ENCODE data around the gene SLC25A25. TPM values are rescaled to one million over a fixed set of nuclear protein-coding genes. Genes with fewer than 3 reads are reported as not detected.

The SLC25A25 gene
- total and polyA plus RNA-seq, 10 of the 15 experiments (the other 5 are each of a cell fraction or from before 2014, with no cell fraction given): 0.04 to 17.1 (median 12.4) TPM; not detected in 1

- no peak for FAIRE-seq
- RAD21 ChIA-PET (ENCODE audit: unreplicated experiment): no interaction called here
Observed at GRCh38 chr9:128153060-128153946, 85.3 kb downstream of the SLC25A25 start.

More at GRCh38 chr9:128153060-128153946, 85.3 kb downstream of the SLC25A25 start:
- ChIA-PET POLR2A (no interaction called here), CTCF (no interaction called here), SMC1A (ENCODE audit: uncharacterized antibody, unreplicated experiment) (no interaction called here)
- ATAC-seq (no peak), DNase-seq (ENCODE audit: low read depth, low spot score) (no peak)
- BruUV-seq (replicated peaks): no TSS peak
- in situ Hi-C loops (cut with MboI) (no loop called here), intact Hi-C loops (cut with micrococcal nuclease; ENCODE audit: unreplicated experiment) (no loop called here)
- Histone ChIP-seq H3K9ac (ENCODE audit: control insufficient read depth, insufficient read depth, low read length) (no peak overlapping the region), H3K27ac (ENCODE audit: control insufficient read depth, insufficient read depth) (no peak overlapping the region), H4K20me1 (ENCODE audit: control insufficient read depth, insufficient read depth) (no peaks in the 10 kb centered on the region; the same call in 1 of the 2 replicates), H3K4me2 (ENCODE audit: control insufficient read depth, insufficient read depth) (no peak overlapping the region), H3K4me1 (ENCODE audit: control insufficient read depth, insufficient read depth, low read length) (no peaks in the 10 kb centered on the region), H3K4me3 (no peak overlapping the region), H3K9me3 (replicated peaks; ENCODE audit: control insufficient read depth, insufficient read depth, low read length) (no peaks in the 10 kb centered on the region), H3K36me3 (ENCODE audit: control insufficient read depth in 2 of 2, insufficient read depth in 2 of 2, low read length in 1 of 2) (no peaks in the 10 kb centered on the region), H2AFZ (ENCODE audit: control insufficient read depth, low read depth, low read length) (no peak overlapping the region), H3K79me2 (ENCODE audit: control insufficient read depth, insufficient read depth, low read length) (no peaks in the 10 kb centered on the region), H3K27me3 (replicated peaks in 1 of 2; ENCODE audit: control insufficient read depth in 2 of 2, insufficient read depth in 2 of 2, low read length in 1 of 2) (peaks cover 0 to 1% of the 10 kb centered on the region in 2 experiments; a peak in 2 of 4 replicates)
- TF ChIP-seq FOXM1 (IDR thresholded peaks at IDR 0.05; ENCODE audit: low read depth, low read length) (no peak), NFXL1 (IDR thresholded peaks at IDR 0.05; ENCODE audit: borderline replicate concordance) (no peak), RB1 (IDR thresholded peaks at IDR 0.05; ENCODE audit: borderline replicate concordance) (no peak), DPF2 (IDR thresholded peaks at IDR 0.05) (no peak), SUPT20H (IDR thresholded peaks at IDR 0.05; ENCODE audit: borderline replicate concordance, control insufficient read depth, low read depth, low read length) (no peak), RCOR1 (conservative IDR thresholded peaks at IDR 0.05; ENCODE audit: low read depth, low read length) (no peak), SRF (IDR thresholded peaks at IDR 0.05; ENCODE audit: low read depth in 2 of 2, low read length in 2 of 2) (no peak), ZBTB4 (CRISPR knock-in tag; IDR thresholded peaks at IDR 0.05) (no peak), CUX1 (IDR thresholded peaks at IDR 0.05; ENCODE audit: insufficient replicate concordance, low read depth, low read length) (no peak), NRF1 (conservative IDR thresholded peaks at IDR 0.05; ENCODE audit: low read depth, low read length) (no peak), ZNF24 (IDR thresholded peaks at IDR 0.05) (no peak), RUNX3 (IDR thresholded peaks at IDR 0.05; ENCODE audit: low read length) (no peak), TCF7 (IDR thresholded peaks at IDR 0.05; ENCODE audit: borderline replicate concordance) (no peak), MEF2B (IDR thresholded peaks at IDR 0.05; ENCODE audit: partially characterized antibody, poor library complexity, severe bottlenecking) (no peak), SMC3 (IDR thresholded peaks at IDR 0.05; ENCODE audit: borderline replicate concordance, low read length) (no peak)
- WGBS (ENCODE audit: insufficient coverage, insufficient replicate concordance, low lambda C conversion rate, missing lambda C conversion rate): 39% methylated on average over 24 of the region's 26 CpGs

All from GM12878 (cell line).